H9 (cell line): ENCODE measurements around the gene ANO9. TPM values are rescaled to one million over a fixed set of nuclear protein-coding genes. Genes with fewer than 3 reads are reported as not detected.

Source experiments
- DNase-seq: peaks from one replicate; pipeline ENCODE4 v3.0.0-alpha.2; 2017
- H2AFZ ChIP-seq: one replicate; pipeline ENCODE4 v1.6.1; 2013; ENCODE audit warnings: mild to moderate bottlenecking, low read length, control low read depth, moderate library complexity
- H2AK5ac ChIP-seq: 2 replicates; pipeline ENCODE4 v1.6.1; 2013; ENCODE audit warnings: low read length, control low read depth, mixed read lengths; ENCODE audit not compliant: insufficient read length
- H2BK120ac ChIP-seq: one replicate; pipeline ENCODE4 v1.6.1; 2013; ENCODE audit warnings: low read depth, mild to moderate bottlenecking, low read length, control low read depth, inconsistent platforms; ENCODE audit not compliant: poor library complexity, severe bottlenecking
- H2BK12ac ChIP-seq: 2 replicates; pipeline ENCODE4 v1.6.1; 2013; ENCODE audit warnings: low read length, control low read depth, mixed read lengths, low read depth; ENCODE audit not compliant: insufficient read length
- H2BK15ac ChIP-seq: 2 replicates; pipeline ENCODE4 v1.6.1; 2013; ENCODE audit warnings: low read depth, low read length, control low read depth
- H2BK20ac ChIP-seq: one replicate; pipeline ENCODE4 v1.6.1; 2013; ENCODE audit warnings: low read depth, mild to moderate bottlenecking, low read length, control low read depth, inconsistent platforms; ENCODE audit not compliant: poor library complexity, severe bottlenecking
- H2BK5ac ChIP-seq: 2 replicates; pipeline ENCODE4 v1.6.1; 2013; ENCODE audit warnings: low read length, control low read depth, mixed read lengths; ENCODE audit not compliant: insufficient read length
- H3K14ac ChIP-seq: 2 replicates; pipeline ENCODE4 v1.6.1; 2013; ENCODE audit warnings: low read length, control low read depth; ENCODE audit not compliant: insufficient read depth
- H3K18ac ChIP-seq: 2 replicates; pipeline ENCODE4 v1.6.1; 2013; ENCODE audit warnings: low read depth, mild to moderate bottlenecking, mixed read lengths, low read length, control low read depth; ENCODE audit not compliant: insufficient read length
- H3K23ac ChIP-seq: 2 replicates; pipeline ENCODE4 v1.6.1; 2013; ENCODE audit warnings: low read length, control low read depth, mixed read lengths, low read depth; ENCODE audit not compliant: insufficient read length
- H3K23me2 ChIP-seq: 2 replicates; pipeline ENCODE4 v1.6.1; 2013; ENCODE audit warnings: low read depth, mild to moderate bottlenecking, mixed read lengths, low read length, control low read depth; ENCODE audit not compliant: insufficient read length, poor library complexity, severe bottlenecking
- H3K27ac ChIP-seq: 2 replicates; pipeline ENCODE4 v1.5.1; 2013; ENCODE audit warnings: low read length, control low read depth, mixed read lengths, low read depth; ENCODE audit not compliant: insufficient read length
- H3K27me3 ChIP-seq: 2 replicates; pipeline ENCODE4 v1.6.1; 2013; ENCODE audit warnings: low read length, control low read depth, inconsistent platforms; ENCODE audit not compliant: insufficient read depth
- H3K4ac ChIP-seq: 2 replicates; pipeline ENCODE4 v1.6.1; 2013; ENCODE audit warnings: low read depth, mild to moderate bottlenecking, control low read depth, inconsistent platforms, low read length, moderate library complexity
- H3K4me1 ChIP-seq: 2 replicates; pipeline ENCODE4 v1.6.1; 2013; ENCODE audit warnings: low read length, control low read depth, inconsistent platforms; ENCODE audit not compliant: insufficient read depth
- H3K4me2 ChIP-seq: 2 replicates; pipeline ENCODE4 v1.6.1; 2013; ENCODE audit warnings: low read length, control low read depth, mixed read lengths; ENCODE audit not compliant: insufficient read length, insufficient read depth
- H3K56ac ChIP-seq: 2 replicates; pipeline ENCODE4 v1.6.1; 2013; ENCODE audit warnings: low read depth, mild to moderate bottlenecking, mixed read lengths, low read length, control low read depth; ENCODE audit not compliant: insufficient read length
- H3K79me1 ChIP-seq: 2 replicates; pipeline ENCODE4 v1.6.1; 2013; ENCODE audit warnings: low read depth, mild to moderate bottlenecking, moderate library complexity, low read length, control low read depth, inconsistent platforms; ENCODE audit not compliant: insufficient read depth, poor library complexity, severe bottlenecking
- H3K79me2 ChIP-seq: 2 replicates; pipeline ENCODE4 v1.6.1; 2013; ENCODE audit warnings: low read length, control low read depth, inconsistent platforms; ENCODE audit not compliant: insufficient read depth
- H3K9ac ChIP-seq: 2 replicates; pipeline ENCODE4 v1.6.1; 2013; ENCODE audit warnings: low read length, control low read depth, mixed read lengths; ENCODE audit not compliant: insufficient read length; ENCODE audit errors: extremely low read depth
- H3K9me3 ChIP-seq: one replicate; pipeline ENCODE4 v1.6.1; 2013; ENCODE audit warnings: low read depth, low read length, inconsistent platforms; ENCODE audit not compliant: control insufficient read depth
- H3T11ph ChIP-seq: one replicate; pipeline ENCODE4 v1.6.1; 2013; ENCODE audit warnings: mild to moderate bottlenecking, low read length, control low read depth, inconsistent platforms
- H4K20me1 ChIP-seq: one replicate; pipeline ENCODE4 v1.6.1; 2013; ENCODE audit not compliant: control insufficient read depth, insufficient read length, insufficient read depth
- H4K5ac ChIP-seq: 2 replicates; pipeline ENCODE4 v1.6.1; 2013; ENCODE audit warnings: low read depth, mild to moderate bottlenecking, mixed read lengths, low read length, control low read depth; ENCODE audit not compliant: insufficient read length
- H4K8ac ChIP-seq: replicated peaks from 2 replicates; pipeline ENCODE4 v1.6.1; 2013; ENCODE audit warnings: low read length, control low read depth, mixed read lengths, low read depth; ENCODE audit not compliant: insufficient read length
- H4K91ac ChIP-seq: 2 replicates; pipeline ENCODE4 v1.6.1; 2013; ENCODE audit warnings: low read depth, mild to moderate bottlenecking, moderate library complexity, mixed read lengths, low read length, control low read depth; ENCODE audit not compliant: insufficient read length
- H3K27ac Mint-ChIP-seq, 3 experiments: 2 replicates in 2 of 3; 3 replicates in 1 of 3; pipeline ENCODE4 v1.8.0; 2020 to 2021; ENCODE audit warnings: mixed read lengths in 3 of 3, mild to moderate bottlenecking in 1 of 3, moderate library complexity in 1 of 3
- H3K27me3 Mint-ChIP-seq: 2 replicates; pipeline ENCODE4 v1.8.0; 2021; ENCODE audit warnings: low read depth, mild to moderate bottlenecking, moderate library complexity, mixed read lengths
- H3K36me3 Mint-ChIP-seq, 3 experiments: 2 replicates in 2 of 3; 3 replicates in 1 of 3; pipeline ENCODE4 v1.8.0; 2020 to 2021; ENCODE audit warnings: low read depth in 3 of 3, mixed read lengths in 3 of 3; ENCODE audit not compliant: insufficient read depth in 1 of 3
- H3K4me1 Mint-ChIP-seq, 2 experiments: 2 replicates each; pipeline ENCODE4 v1.8.0; 2020; ENCODE audit warnings: mixed read lengths in 2 of 2
- H3K4me3 Mint-ChIP-seq, 2 experiments: 2 replicates in 1 of 2; 3 replicates in 1 of 2; pipeline ENCODE4 v1.8.0; 2020 to 2021; ENCODE audit warnings: mild to moderate bottlenecking in 2 of 2, mixed read lengths in 2 of 2, moderate library complexity in 1 of 2
- H3K9me3 Mint-ChIP-seq, 2 experiments: 2 replicates in 1 of 2; 3 replicates in 1 of 2; pipeline ENCODE4 v1.8.0; 2020; ENCODE audit warnings: mild to moderate bottlenecking in 2 of 2, mixed read lengths in 2 of 2, moderate library complexity in 1 of 2
- WGBS: extraction: QIAGEN DNeasy Blood & Tissue Kit; methylation state at CpG from one replicate; pipeline ENCODE4 v1.1.7; 2013; ENCODE audit warnings: missing lambda C conversion rate, low lambda C conversion rate, mixed read lengths; ENCODE audit not compliant: insufficient read length; ENCODE audit errors: extremely low coverage; 5-methylcytosine and 5-hydroxymethylcytosine counted together
- total RNA-seq: library from RNA; stranded (reverse); gene quantifications from 2 replicates; pipeline ENCODE4 v1.2.1, GENCODE V29; 2021
- TF ChIP-seq, protein P1 (sequence below): fragments of 200-600 bp; sonication (generic); conservative IDR thresholded peaks from 3 replicates; pipeline ENCODE4 v1.8.0; 2021; ENCODE audit warnings: antibody characterized with exemption, mild to moderate bottlenecking

ANO9 gene
- total RNA-seq, 1 experiment from 2014 or later: 13.1 TPM

DNA sequence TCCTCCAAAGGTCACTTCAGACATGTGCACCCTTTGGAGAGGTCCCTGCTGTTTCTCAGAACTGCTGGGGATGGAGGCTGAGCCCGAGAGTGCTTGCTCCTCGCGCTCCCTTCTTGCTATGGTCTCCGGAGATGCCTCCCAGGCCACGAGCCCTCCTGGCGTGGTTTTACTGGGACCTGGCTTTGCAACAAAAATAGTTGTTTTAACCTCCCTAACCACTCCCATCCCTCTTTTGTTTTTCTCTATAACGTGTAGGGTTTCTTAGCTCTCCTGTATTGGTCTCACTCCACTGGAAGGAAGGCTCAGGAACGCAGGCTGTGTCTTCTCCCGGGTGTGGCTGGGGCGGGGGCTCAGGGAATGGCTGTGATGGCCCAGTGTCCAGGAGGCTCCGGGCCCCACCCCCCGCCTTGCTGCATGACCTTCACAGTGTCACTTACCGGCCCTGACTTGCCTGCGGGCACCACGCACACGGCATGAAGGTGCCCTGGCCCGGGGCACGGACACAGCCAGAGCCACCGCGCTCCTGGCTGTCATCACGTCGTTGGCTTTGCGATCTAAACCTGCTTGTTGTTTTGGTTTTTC, 13.8 kb upstream of the ANO9 start:
- WGBS: no CpG with 5 or more reads among the region's 23 CpGs
- peaks cover 7% of the 10 kb centered on the region for H3K79me1 ChIP-seq
- no peak overlapping the region for H3K4me2 ChIP-seq
- H3K9ac ChIP-seq: no peak overlapping the region
- no peak overlapping the region for H2BK12ac ChIP-seq
- no peak overlapping the region for H2BK5ac ChIP-seq
- H4K8ac ChIP-seq: no peak overlapping the region
- H3K79me2 ChIP-seq: peaks cover 17% of the 10 kb centered on the region; the same call in 1 of the 2 replicates
- no peaks in the 10 kb centered on the region for H3K4me1 ChIP-seq
- no peak overlapping the region for H4K91ac ChIP-seq
- no peak overlapping the region for H2AK5ac ChIP-seq
- no peak overlapping the region for H2BK15ac ChIP-seq
- peaks cover 7% of the 10 kb centered on the region for H3K23me2 ChIP-seq
- H4K5ac ChIP-seq: no peak overlapping the region
- no peak overlapping the region for H2BK120ac ChIP-seq
- no peak overlapping the region for H3K18ac ChIP-seq
- no peak for DNase-seq
- no peak overlapping the region for H3T11ph ChIP-seq
- H4K20me1 ChIP-seq: no peaks in the 10 kb centered on the region
- Mint-ChIP-seq H3K27me3 (no peaks in the 10 kb centered on the region), H3K36me3 (peaks cover 16 to 53% (median 44%) of the 10 kb centered on the region in 3 experiments; a peak in 6 of 7 replicates), H3K4me1 (peaks cover 43 to 44% of the 10 kb centered on the region in 2 experiments), H3K4me3 (no peak overlapping the region), H3K27ac (peak overlapping the region in 1 of 3 experiments; percentile 98; a peak in 2 of 7 replicates), H3K9me3 (peaks cover 0 to 2% of the 10 kb centered on the region in 2 experiments; a peak in 1 of 5 replicates)
- H2BK20ac ChIP-seq: no peak overlapping the region
- no peak overlapping the region for H3K4ac ChIP-seq
- no peaks in the 10 kb centered on the region for H3K27me3 ChIP-seq
- H3K23ac ChIP-seq: no peak overlapping the region
- no peak overlapping the region for H3K27ac ChIP-seq
- no peaks in the 10 kb centered on the region for H3K9me3 ChIP-seq
- H3K14ac ChIP-seq: no peak overlapping the region
- no peak overlapping the region for H3K56ac ChIP-seq
- H2AFZ ChIP-seq: no peak overlapping the region
- TF ChIP-seq, protein P1, sequence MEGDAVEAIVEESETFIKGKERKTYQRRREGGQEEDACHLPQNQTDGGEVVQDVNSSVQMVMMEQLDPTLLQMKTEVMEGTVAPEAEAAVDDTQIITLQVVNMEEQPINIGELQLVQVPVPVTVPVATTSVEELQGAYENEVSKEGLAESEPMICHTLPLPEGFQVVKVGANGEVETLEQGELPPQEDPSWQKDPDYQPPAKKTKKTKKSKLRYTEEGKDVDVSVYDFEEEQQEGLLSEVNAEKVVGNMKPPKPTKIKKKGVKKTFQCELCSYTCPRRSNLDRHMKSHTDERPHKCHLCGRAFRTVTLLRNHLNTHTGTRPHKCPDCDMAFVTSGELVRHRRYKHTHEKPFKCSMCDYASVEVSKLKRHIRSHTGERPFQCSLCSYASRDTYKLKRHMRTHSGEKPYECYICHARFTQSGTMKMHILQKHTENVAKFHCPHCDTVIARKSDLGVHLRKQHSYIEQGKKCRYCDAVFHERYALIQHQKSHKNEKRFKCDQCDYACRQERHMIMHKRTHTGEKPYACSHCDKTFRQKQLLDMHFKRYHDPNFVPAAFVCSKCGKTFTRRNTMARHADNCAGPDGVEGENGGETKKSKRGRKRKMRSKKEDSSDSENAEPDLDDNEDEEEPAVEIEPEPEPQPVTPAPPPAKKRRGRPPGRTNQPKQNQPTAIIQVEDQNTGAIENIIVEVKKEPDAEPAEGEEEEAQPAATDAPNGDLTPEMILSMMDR: no peak
